Endothelial cell of hepatic sinusoid (primary cell): ENCODE data around the gene KHDRBS2.

Experiments
- in situ Hi-C: cut with HindIII; loops from 2 replicates; pipeline ENCODE4 v1.10.0; 2017; ENCODE audit warnings: low sequenced_read_pairs

The KHDRBS2 gene

DNA sequence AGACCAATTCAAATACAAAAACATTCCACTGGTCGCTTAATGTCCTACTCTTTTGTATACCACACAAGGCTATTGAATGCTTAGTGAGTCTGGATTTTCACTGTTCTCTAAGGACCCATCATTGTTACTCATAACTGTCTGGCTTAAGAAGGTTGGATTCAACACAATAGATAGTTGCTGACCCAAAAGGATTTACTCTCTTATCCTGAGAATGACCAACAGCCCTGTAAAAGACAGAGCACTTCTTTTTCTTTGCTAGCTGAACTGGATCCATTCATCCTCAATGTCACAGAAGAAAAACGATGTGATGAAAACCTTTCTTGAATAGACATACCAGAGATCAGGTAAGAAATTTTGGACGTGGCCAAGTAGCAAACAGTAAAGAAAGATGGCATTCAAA, 645.6 kb downstream of the KHDRBS2 start:
- in situ Hi-C loops = no loop called here
